PC-3 (cell line): ENCODE results near the gene CDHR2. TPM values are rescaled to one million over a fixed set of nuclear protein-coding genes. Genes with fewer than 3 reads are reported as not detected.

Source experiments
- ATAC-seq: fragments of 200-7000 bp; cut with Tn5 transposase; 2 replicates; pipeline ENCODE4 v1.9.1; 2020; ENCODE audit warnings: mild to moderate bottlenecking, moderate library complexity
- BruUV-seq: library from RNA; stranded (reverse); fragments of 400-500 nt; replicated peaks from 2 replicates; lab custom pipeline; 2021; lab: Mats Ljungman, UMichigan
- CTCF ChIA-PET: fragments of 300-600 bp; sonication (Branson Sonifier 250); formaldehyde crosslinking; loops from one replicate; lab custom pipeline; 2022; ENCODE audit warnings: antibody characterized with exemption; lab: Charles Lee
- POLR2A ChIA-PET: fragments of 300-600 bp; sonication (Branson Sonifier 250); formaldehyde crosslinking; loops from one replicate; lab custom pipeline; 2022; ENCODE audit warnings: antibody characterized with exemption; ENCODE audit not compliant: unreplicated experiment; lab: Charles Lee
- DNase-seq: peaks from one replicate; pipeline ENCODE4 v3.0.0-alpha.2; 2015
- H2AFZ ChIP-seq: fragments of 300-600 bp; sonication (generic); 2 replicates; pipeline ENCODE4 v1.6.0; 2016; ENCODE audit warnings: antibody characterized with exemption, low read length
- H3F3A ChIP-seq: fragments of 300-600 bp; sonication (generic); one replicate; pipeline ENCODE4 v1.6.0; 2017; ENCODE audit warnings: antibody characterized with exemption, low read length, control low read depth, mild to moderate bottlenecking; ENCODE audit not compliant: unreplicated experiment
- H3K27ac ChIP-seq: fragments of 300-600 bp; sonication (generic); 2 replicates; pipeline ENCODE4 v1.5.1; 2016; ENCODE audit warnings: mild to moderate bottlenecking, low read length
- H3K27me3 ChIP-seq: fragments of 300-600 bp; sonication (generic); 2 replicates; pipeline ENCODE4 v1.6.1; 2016; ENCODE audit warnings: low read length, mixed read lengths
- H3K36me3 ChIP-seq: fragments of 300-600 bp; sonication (generic); 2 replicates; pipeline ENCODE4 v1.6.1; 2016; ENCODE audit warnings: low read depth, mixed run types, low read length, mixed read lengths
- H3K4me1 ChIP-seq: fragments of 300-600 bp; sonication (generic); 2 replicates; pipeline ENCODE4 v1.5.1; 2016; ENCODE audit warnings: low read length; ENCODE audit not compliant: insufficient read depth
- H3K4me2 ChIP-seq: fragments of 300-600 bp; sonication (generic); 2 replicates; pipeline ENCODE4 v1.6.0; 2016; ENCODE audit warnings: low read length
- H3K4me3 ChIP-seq: fragments of 300-600 bp; sonication (generic); 2 replicates; pipeline ENCODE4 v1.5.1; 2016; ENCODE audit warnings: mild to moderate bottlenecking, low read length, mixed read lengths
- H3K79me2 ChIP-seq: fragments of 300-600 bp; sonication (generic); 2 replicates; pipeline ENCODE4 v1.6.1; 2017; ENCODE audit warnings: low read length, mixed read lengths
- H3K9ac ChIP-seq: fragments of 300-600 bp; sonication (generic); 2 replicates; pipeline ENCODE4 v1.6.0; 2016; ENCODE audit warnings: mild to moderate bottlenecking, low read length
- H3K9me2 ChIP-seq: fragments of 300-600 bp; sonication (generic); replicated peaks from 2 replicates; pipeline ENCODE4 v1.6.1; 2016; ENCODE audit warnings: mixed run types, low read length, mixed read lengths
- H3K9me3 ChIP-seq: fragments of 300-600 bp; sonication (generic); 2 replicates; pipeline ENCODE4 v1.6.1; 2016; ENCODE audit warnings: low read length, mixed read lengths
- H4K20me1 ChIP-seq: fragments of 300-600 bp; sonication (generic); 2 replicates; pipeline ENCODE4 v1.6.1; 2016; ENCODE audit warnings: low read length, mixed read lengths
- EZH2 ChIP-seq: fragments of 300-600 bp; sonication (generic); IDR thresholded peaks from one replicate; pipeline ENCODE4 v1.6.1; 2017; ENCODE audit warnings: antibody characterized with exemption, mild to moderate bottlenecking, low read length; ENCODE audit not compliant: unreplicated experiment
- EZH2phosphoT487 ChIP-seq: fragments of 300-600 bp; sonication (generic); IDR thresholded peaks from 2 replicates; pipeline ENCODE4 v1.6.1; 2018; ENCODE audit warnings: mild to moderate bottlenecking, antibody characterized with exemption, low read length, borderline replicate concordance
- intact Hi-C: fragments of 100-400 bp; cut with micrococcal nuclease; formaldehyde crosslinking; loops from 2 replicates; pipeline ENCODE4 v1.9.0; 2023
- total RNA-seq: library from RNA; depleted of rRNA; stranded (reverse); fragments of >200 nt; gene quantifications from 2 replicates; pipeline ENCODE4 v1.2.3, GENCODE V29; 2014
- TF ChIP-seq, protein P1 (sequence below): fragments of 300-600 bp; sonication (generic); conservative IDR thresholded peaks from 2 replicates; pipeline ENCODE4 v1.5.1; 2017; ENCODE audit warnings: antibody characterized with exemption, low read depth, mild to moderate bottlenecking, low read length

CDHR2 gene
- total RNA-seq, 1 experiment from 2014 or later: 0.07 TPM

DNA sequence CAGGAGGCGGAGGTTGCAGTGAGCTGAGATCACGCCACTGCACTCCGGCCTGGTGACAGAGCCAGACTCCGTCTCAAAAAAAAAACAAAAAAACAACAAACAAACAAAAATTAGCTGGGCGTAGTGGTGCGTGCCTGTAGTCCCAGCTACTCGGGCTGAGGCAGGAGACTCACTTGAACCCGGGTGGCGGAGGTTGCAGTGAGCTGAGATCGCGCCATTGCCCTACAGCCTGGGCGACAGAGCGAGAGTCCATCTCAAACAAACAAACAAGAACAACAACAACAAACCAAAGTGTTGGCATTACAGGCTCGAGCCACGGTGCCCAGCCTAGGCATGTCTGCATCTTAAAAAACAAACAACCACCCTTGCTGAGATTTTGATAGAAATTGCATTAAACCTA is 24.2 kb upstream of the CDHR2 start:
- no peaks in the 10 kb centered on the region for H4K20me1 ChIP-seq
- H3K27me3 ChIP-seq: no peaks in the 10 kb centered on the region
- H3F3A ChIP-seq: no peaks in the 10 kb centered on the region
- BruUV-seq: no TSS peak
- H3K4me1 ChIP-seq: no peaks in the 10 kb centered on the region
- H3K9me2 ChIP-seq: no peaks in the 10 kb centered on the region
- no peaks in the 10 kb centered on the region for H3K79me2 ChIP-seq
- ChIA-PET POLR2A (no interaction called here), CTCF (no interaction called here)
- TF ChIP-seq, protein P1, sequence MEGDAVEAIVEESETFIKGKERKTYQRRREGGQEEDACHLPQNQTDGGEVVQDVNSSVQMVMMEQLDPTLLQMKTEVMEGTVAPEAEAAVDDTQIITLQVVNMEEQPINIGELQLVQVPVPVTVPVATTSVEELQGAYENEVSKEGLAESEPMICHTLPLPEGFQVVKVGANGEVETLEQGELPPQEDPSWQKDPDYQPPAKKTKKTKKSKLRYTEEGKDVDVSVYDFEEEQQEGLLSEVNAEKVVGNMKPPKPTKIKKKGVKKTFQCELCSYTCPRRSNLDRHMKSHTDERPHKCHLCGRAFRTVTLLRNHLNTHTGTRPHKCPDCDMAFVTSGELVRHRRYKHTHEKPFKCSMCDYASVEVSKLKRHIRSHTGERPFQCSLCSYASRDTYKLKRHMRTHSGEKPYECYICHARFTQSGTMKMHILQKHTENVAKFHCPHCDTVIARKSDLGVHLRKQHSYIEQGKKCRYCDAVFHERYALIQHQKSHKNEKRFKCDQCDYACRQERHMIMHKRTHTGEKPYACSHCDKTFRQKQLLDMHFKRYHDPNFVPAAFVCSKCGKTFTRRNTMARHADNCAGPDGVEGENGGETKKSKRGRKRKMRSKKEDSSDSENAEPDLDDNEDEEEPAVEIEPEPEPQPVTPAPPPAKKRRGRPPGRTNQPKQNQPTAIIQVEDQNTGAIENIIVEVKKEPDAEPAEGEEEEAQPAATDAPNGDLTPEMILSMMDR: no peak
- TF ChIP-seq EZH2: no peak
- no peak for TF ChIP-seq EZH2phosphoT487
- ATAC-seq (no peak), DNase-seq (no peak)
- H3K9ac ChIP-seq: no peak overlapping the region
- no peak overlapping the region for H3K4me2 ChIP-seq
- intact Hi-C loops: no loop called here
- no peaks in the 10 kb centered on the region; the same call in 1 of the 2 replicates for H3K36me3 ChIP-seq
- no peak overlapping the region for H3K4me3 ChIP-seq
- H3K9me3 ChIP-seq: no peaks in the 10 kb centered on the region
- no peak overlapping the region for H3K27ac ChIP-seq
- no peak overlapping the region for H2AFZ ChIP-seq

DNA sequence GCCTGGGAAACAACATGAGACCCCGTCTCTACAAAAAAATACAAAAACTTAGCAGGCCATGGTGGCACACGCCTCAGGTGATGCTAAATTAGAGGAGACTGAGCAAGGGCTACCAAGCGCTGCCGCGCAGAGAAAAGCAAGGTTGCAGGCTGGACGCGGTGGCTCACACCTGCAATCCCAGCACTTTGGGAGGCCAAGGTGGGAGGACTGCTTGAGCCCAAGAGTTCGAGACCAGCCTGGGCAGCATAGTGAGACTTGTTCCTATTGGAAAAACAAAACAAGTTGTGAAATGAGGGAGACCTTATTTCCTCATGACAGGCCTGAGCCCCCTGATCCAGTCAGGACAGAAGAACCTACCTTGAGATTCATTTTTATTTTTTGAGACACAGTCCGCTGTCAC is 23.5 kb upstream of the CDHR2 start:
- Histone ChIP-seq H3K36me3 (no peaks in the 10 kb centered on the region; the same call in 1 of the 2 replicates), H3K4me2 (no peak overlapping the region), H3K4me1 (no peaks in the 10 kb centered on the region), H3K27ac (no peak overlapping the region), H4K20me1 (no peaks in the 10 kb centered on the region), H3K27me3 (no peaks in the 10 kb centered on the region), H3K9ac (no peak overlapping the region), H2AFZ (no peak overlapping the region), H3K9me2 (no peaks in the 10 kb centered on the region), H3K79me2 (no peaks in the 10 kb centered on the region), H3F3A (no peaks in the 10 kb centered on the region), H3K4me3 (no peak overlapping the region), H3K9me3 (no peaks in the 10 kb centered on the region)
- POLR2A ChIA-PET: no interaction called here
- intact Hi-C loops: no loop called here
- CTCF ChIA-PET: no interaction called here
- BruUV-seq: no TSS peak
- ATAC-seq (no peak), DNase-seq (no peak)
- TF ChIP-seq EZH2phosphoT487 (no peak), EZH2 (no peak)
- TF ChIP-seq, protein P1: no peak

DNA sequence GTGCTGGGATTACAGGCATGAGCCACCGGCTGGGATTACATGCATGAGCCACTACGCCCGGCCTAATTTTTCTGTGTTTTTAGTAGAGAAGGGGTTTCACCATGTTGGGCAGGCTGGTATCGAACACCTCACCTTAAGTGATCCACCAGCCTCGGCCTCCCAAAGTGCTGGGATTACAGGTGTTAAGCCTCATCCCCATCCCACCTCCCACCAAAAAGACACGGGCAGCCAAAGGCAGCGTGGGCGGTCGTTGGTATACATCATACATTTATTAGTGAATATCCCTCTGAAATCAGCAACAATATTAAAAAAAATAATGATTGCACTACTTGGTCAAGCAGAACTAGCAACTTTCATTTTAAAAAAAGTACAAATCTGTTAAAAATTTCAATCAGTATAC is 22.7 kb upstream of the CDHR2 start:
- H3K27ac ChIP-seq: no peak overlapping the region
- H3K79me2 ChIP-seq: no peaks in the 10 kb centered on the region
- no peaks in the 10 kb centered on the region for H3K27me3 ChIP-seq
- H3K4me3 ChIP-seq: no peak overlapping the region
- intact Hi-C loops: no loop called here
- no peaks in the 10 kb centered on the region for H3F3A ChIP-seq
- H3K4me2 ChIP-seq: no peak overlapping the region
- H2AFZ ChIP-seq: no peak overlapping the region
- TF ChIP-seq, protein P1: no peak
- TF ChIP-seq EZH2phosphoT487 (no peak), EZH2 (no peak)
- ChIA-PET CTCF (no interaction called here), POLR2A (no interaction called here)
- H3K4me1 ChIP-seq: no peaks in the 10 kb centered on the region
- no peaks in the 10 kb centered on the region for H3K9me2 ChIP-seq
- BruUV-seq: no TSS peak
- no peaks in the 10 kb centered on the region for H3K9me3 ChIP-seq
- H4K20me1 ChIP-seq: no peaks in the 10 kb centered on the region
- DNase-seq (no peak), ATAC-seq (no peak)
- H3K9ac ChIP-seq: no peak overlapping the region
- H3K36me3 ChIP-seq: peaks cover 6% of the 10 kb centered on the region; the same call in 1 of the 2 replicates
